NT2/D1 (cell line): ENCODE data around the gene FBXL4.

Experiments
- SUZ12 ChIP-seq: IDR thresholded peaks from 2 replicates; pipeline ENCODE4 v1.6.1; 2011; ENCODE audit not compliant: insufficient read length, insufficient read depth; ENCODE audit errors: extremely low read depth
- YY1 ChIP-seq: IDR thresholded peaks from 2 replicates; pipeline ENCODE4 v1.6.1; 2011; ENCODE audit not compliant: insufficient read length, insufficient read depth

- TF ChIP-seq YY1 (no peak), SUZ12 (peak; percentile 83)
Measured at GRCh38 chr6:98832284-98833056, 115.3 kb downstream of the FBXL4 start.
